HG03175 (cell line): ENCODE results near the gene ZCCHC24.

Source experiments
- ATAC-seq: cut with Tn5 transposase; IDR thresholded peaks from one replicate; pipeline ENCODE4 v1.9.1; 2021; ENCODE audit warnings: mild to moderate bottlenecking, moderate library complexity; ENCODE audit not compliant: unreplicated experiment

ZCCHC24 gene

GRCh38 chr10:79445161-79445976 lies at the start of gene ZCCHC24:
Gene ZCCHC24, minus strand, starts transcription at chr10:79445624. Its CDS starts 184 bp downstream, at chr10:79445440.
- peak; percentile 93 for ATAC-seq

DNA sequence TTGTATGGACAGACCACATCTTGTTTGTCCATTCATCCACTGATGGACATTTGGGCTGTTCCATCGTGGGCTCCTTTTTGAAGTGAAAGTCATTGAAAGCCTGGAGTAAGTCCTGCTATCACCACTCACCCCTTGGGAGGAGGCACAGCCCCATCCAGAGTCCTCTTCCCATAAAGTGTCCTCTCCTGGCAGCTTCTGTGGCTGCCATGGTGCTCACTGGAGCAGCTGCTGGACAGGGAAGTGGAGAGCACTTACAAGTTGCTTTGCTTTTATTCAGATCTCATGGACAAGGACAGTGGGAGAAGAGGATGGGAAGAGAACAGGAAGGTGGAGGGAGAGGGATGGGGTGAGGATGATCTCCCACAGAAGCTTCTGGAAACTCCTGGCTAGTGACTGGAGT lies 48.4 kb upstream of the ZCCHC24 start:
- ATAC-seq = no peak

DNA sequence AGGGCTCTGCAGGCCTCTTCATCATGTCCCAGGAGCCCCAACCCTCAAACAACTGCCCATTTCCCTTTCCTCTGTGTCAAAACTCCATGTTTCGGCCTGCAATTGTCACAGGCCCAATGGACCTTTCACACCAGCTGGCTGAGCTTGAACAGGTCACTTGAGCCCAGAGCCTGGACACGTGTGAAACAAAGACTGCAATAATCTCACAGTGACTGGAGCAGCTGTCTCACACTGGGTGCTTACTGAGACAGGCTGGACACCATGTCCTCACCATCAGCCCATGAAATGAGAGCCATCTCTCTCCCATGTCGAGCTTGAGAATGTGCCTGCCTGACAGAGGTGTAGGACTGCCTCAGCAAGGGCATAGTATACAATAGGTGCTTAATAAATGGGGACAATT lies 47.4 kb upstream of the ZCCHC24 start:
- ATAC-seq = no peak

- no peak for ATAC-seq
These were observed 46.8 kb upstream of the ZCCHC24 start for GRCh38 chr10:79492256-79492655.

DNA sequence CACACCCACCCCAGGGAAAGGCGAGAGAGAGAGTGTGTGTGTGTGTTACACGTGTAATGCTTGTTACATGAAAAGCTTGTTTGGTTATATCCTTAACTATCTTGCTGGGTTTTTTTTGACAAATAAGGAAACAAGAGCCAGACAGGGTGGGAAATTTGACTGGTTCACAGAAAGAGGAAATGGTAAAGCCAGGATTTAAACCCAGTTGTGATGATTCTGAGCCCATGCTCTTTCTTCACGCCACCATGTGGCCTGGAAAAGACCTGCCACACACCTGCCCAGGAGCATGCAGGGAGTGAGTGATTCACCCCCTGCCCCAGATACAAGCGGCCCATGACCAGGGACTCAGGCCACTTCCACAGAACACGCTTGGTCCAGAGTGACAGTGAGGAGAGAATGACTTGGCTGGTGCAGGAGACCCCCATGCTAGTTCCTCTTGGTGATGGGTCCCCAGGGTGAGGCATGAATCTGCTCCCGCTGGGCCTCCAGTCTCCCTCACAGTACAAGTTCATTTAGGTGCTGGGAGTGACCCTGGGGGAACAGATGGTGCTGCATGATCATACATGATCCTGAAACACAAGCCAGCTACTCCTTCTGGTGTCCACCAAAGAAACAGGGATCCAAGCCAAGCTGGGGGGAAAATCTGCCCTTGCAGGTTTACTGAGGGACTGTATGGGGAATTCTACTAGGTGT lies 45.9 kb upstream of the ZCCHC24 start:
- ATAC-seq = no peak

- no peak for ATAC-seq
These were observed 45.1 kb upstream of the ZCCHC24 start for GRCh38 chr10:79490400-79491142.

DNA sequence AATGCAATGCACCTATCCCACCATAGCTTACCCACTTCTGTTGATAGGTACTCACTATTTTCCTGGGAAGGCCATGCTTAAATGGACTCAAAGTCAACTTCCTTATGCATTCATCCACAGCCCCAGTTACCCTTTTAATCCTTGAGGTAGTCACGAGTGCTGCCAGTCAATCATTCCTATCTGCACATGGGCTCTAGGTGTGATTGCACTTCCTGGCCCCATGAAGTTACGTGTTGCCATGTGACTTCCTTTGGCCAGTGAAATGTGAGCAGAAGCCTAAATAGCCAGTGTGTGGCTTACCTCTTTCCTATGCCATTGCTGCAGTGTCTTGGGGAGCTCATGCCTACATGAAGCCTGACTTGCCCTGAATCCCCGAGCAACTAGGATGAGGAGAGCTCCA lies 43.4 kb upstream of the ZCCHC24 start:
- no peak for ATAC-seq

- no peak for ATAC-seq
These were observed 42.9 kb upstream of the ZCCHC24 start for GRCh38 chr10:79488336-79488735.

DNA sequence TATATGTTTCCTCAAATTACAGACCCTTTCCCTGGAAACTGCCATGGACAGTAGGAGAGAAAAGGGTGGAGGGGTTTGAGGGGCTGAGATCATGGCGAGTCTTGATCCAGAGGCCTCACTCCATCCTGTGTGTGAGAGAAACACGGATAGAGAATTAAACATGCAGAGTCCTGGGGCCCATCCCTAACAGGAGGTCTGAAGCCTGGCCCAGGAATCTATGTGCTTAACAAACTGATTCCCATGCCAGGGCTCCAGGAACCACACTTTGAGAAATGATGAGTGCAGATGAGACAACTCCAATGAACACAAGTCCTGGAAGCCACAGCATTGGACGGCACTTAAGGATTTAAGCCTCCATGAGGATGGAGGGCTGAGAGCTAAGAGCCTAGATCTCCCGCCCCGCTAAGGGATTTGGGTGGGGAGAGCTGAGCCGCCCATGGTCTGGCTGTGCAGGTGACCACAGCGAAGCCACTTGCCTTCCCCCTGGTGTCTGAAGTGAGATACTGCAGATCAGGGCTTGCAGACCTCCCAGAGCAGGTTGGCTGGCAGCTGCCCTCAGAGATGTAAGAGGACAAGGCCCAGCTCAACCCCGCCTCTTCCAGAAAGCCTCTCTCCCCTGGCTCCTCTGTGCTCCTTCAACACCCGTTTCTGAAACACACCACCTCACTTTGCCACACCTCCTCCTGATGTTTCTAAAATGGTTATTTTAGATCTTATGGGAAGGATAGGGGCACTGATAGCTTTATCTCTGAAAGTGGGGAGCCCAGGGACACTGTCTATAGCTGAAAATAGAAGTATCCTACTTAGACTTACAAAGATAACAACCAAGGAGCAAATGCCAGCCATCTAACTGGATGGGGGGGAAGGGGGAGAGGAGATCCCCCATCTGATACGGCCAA lies 42.1 kb upstream of the ZCCHC24 start:
- peak; percentile 88 for ATAC-seq

DNA sequence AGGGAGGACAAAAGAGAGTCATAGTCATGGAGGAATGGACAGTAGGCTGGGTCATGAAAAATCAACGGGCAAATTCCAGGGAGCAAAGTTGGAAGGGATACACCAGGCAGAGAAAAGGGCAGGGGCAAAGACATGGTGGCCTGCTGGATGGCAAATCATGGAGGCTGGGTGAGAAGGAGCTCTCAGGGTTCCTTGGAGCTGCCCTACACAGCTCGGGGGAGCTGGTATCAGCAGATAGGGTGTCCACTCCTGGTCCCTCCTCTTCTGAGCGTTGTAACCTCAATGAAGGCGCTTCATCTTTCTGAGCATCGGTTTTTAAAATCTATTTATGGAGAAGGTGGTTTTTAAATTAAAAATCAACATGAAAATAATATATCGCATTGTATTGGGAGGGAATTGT lies 39.1 kb upstream of the ZCCHC24 start:
- no peak for ATAC-seq

GRCh38 chr10:79483948-79484347 lies 38.5 kb upstream of the ZCCHC24 start:
- ATAC-seq = no peak

GRCh38 chr10:79483299-79483698 lies 37.9 kb upstream of the ZCCHC24 start:
- ATAC-seq = no peak

DNA sequence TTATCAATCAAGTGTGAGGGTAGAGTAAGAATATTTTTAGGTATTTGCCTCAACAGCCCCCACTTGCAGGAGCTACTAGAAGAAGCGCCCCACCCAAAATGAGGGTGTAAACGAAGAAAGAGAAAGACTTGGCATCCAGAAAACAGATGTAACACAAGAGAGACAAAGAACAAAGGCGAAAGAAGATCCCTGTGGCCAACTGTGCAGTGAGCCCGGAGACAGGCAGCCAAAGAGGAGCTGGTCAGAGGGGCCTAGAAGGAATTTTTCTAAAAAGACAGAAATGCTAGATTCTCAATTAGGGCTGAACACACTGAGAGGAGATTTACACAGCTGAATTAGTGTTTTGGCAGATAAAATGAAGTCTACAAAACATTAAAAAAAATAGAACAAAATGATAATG lies 37.3 kb upstream of the ZCCHC24 start:
- no peak for ATAC-seq

DNA sequence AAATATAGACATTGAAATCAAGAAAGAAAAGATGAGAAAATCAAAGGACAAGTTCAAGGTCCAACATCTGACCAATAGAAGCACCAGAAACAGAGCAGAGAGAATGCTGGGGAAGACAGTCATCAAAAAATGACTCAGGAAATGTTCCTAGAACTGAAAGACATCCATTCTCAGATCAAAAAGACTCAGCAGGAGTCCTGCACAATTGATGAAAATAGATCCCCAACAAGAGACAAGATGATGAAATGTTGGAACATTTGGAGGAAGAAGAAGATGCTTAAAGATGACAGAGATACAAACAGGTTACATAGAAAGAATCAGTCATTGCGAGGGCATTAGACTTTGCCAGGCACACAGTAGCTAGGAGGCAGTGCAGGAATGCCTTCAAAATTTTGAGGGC lies 36.9 kb upstream of the ZCCHC24 start:
- no peak for ATAC-seq

GRCh38 chr10:79479283-79479909 lies 34.0 kb upstream of the ZCCHC24 start:
- ATAC-seq = no peak

DNA sequence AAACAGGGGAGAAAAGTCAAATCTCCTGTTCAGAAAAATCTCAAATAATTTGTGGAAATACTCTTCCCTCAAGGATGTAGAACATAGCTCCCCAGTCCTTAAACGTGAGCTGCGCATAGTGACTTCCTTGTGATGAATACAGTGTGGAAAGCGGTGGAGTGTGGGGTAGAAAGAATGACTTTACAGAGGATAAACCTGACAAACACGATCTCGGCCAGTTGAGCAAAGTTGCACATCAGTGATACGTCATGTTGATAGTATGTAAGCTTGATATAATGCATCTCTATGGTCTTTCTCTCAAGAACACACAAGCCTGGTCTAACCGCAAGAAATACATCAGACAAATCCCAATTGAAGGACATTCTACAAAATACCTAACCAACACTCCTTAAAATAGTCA lies 32.0 kb upstream of the ZCCHC24 start:
- ATAC-seq = no peak

- ATAC-seq = no peak
These were observed 31.2 kb upstream of the ZCCHC24 start for GRCh38 chr10:79476645-79477044.

GRCh38 chr10:79475877-79476276 lies 30.5 kb upstream of the ZCCHC24 start:
- ATAC-seq = no peak

DNA sequence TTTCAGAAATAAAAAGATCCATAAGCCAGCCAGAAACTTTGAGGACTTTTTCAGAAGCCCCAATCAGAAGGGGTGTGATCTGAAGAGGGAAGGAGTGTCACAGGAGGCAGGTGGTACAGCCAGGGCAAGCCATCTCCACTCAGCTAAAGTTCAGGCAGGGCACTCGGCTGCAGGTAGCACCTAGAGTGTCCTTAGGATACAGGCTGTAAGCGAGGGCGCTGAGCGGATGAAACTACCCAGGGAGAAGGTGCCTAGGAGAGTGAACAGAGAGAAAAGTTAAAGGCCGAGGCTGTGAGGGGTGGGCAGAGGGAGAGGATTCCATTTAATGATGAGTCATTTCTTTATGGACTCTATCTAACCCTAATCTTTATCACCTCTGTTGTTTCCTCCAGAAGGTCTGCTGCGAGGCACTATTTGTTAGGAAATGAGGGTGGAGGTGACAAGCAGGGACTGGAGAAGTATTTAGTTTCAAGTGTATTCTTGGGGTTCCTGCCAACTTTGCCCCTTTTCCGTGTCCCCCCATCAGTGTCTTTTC lies 29.8 kb upstream of the ZCCHC24 start:
- no peak for ATAC-seq

- ATAC-seq = no peak
These were observed 28.2 kb upstream of the ZCCHC24 start for GRCh38 chr10:79473496-79474095.
